8988T (cell line): Measurements from ENCODE around the gene CHST9.

ENCODE experiments used
- DNase-seq: peaks from one replicate; pipeline ENCODE4 v3.0.0; 2011

The CHST9 gene

GRCh38 chr18:27075828-27076227 is 109.3 kb downstream of the CHST9 start:
- no peak for DNase-seq

- no peak for DNase-seq
These were observed 111.7 kb downstream of the CHST9 start for GRCh38 chr18:27073404-27073830.

GRCh38 chr18:27064673-27065072 is 120.4 kb downstream of the CHST9 start:
- DNase-seq = no peak

- no peak for DNase-seq
These were observed 122.3 kb downstream of the CHST9 start for GRCh38 chr18:27062802-27063201.

- no peak for DNase-seq
These were observed 123.5 kb downstream of the CHST9 start for GRCh38 chr18:27061488-27062095.

- no peak for DNase-seq
These were observed 127.4 kb downstream of the CHST9 start for GRCh38 chr18:27057519-27058234.

- DNase-seq = no peak
These were observed 130.2 kb downstream of the CHST9 start for GRCh38 chr18:27054926-27055325.

- no peak for DNase-seq
These were observed 135.1 kb downstream of the CHST9 start for GRCh38 chr18:27049969-27050368.

- no peak for DNase-seq
These were observed 139.8 kb downstream of the CHST9 start for GRCh38 chr18:27045342-27045741.

- DNase-seq = no peak
These were observed 142.9 kb downstream of the CHST9 start for GRCh38 chr18:27042177-27042576.

GRCh38 chr18:27040796-27041195 is 144.3 kb downstream of the CHST9 start:
- DNase-seq = no peak

- DNase-seq = no peak
These were observed 151.4 kb downstream of the CHST9 start for GRCh38 chr18:27033722-27034121.

- DNase-seq = no peak
These were observed 154.7 kb downstream of the CHST9 start for GRCh38 chr18:27030421-27030820.

- no peak for DNase-seq
These were observed 162.6 kb downstream of the CHST9 start for GRCh38 chr18:27022477-27022876.

GRCh38 chr18:27017901-27018500 is 167.1 kb downstream of the CHST9 start:
- no peak for DNase-seq

GRCh38 chr18:27014841-27015240 is 170.3 kb downstream of the CHST9 start:
- DNase-seq = no peak

GRCh38 chr18:27010784-27011183 is 174.3 kb downstream of the CHST9 start:
- DNase-seq = no peak

- no peak for DNase-seq
These were observed 175.8 kb downstream of the CHST9 start for GRCh38 chr18:27009293-27009692.

- no peak for DNase-seq
These were observed 176.5 kb downstream of the CHST9 start for GRCh38 chr18:27008575-27008974.

GRCh38 chr18:27007880-27008279 is 177.2 kb downstream of the CHST9 start:
- DNase-seq = no peak

- no peak for DNase-seq
These were observed 179.5 kb downstream of the CHST9 start for GRCh38 chr18:27005589-27005988.

- DNase-seq = no peak
These were observed 180.9 kb downstream of the CHST9 start for GRCh38 chr18:27004056-27004829.

GRCh38 chr18:26999797-27000196 is 185.3 kb downstream of the CHST9 start:
- DNase-seq = no peak

GRCh38 chr18:26993568-26993967 is 191.5 kb downstream of the CHST9 start:
- DNase-seq = no peak
